Measurements from ENCODE around the gene LPO. TPM values are rescaled to one million over a fixed set of nuclear protein-coding genes. Genes with fewer than 3 reads are reported as not detected.
A peak's percentile ranks its signal among the peaks of the same experiment; 100 is the strongest.

The LPO gene
- total and polyA plus RNA-seq, 5 donors from 2014 or later: 0.08 to 0.15 TPM; not detected in 3

DNA sequence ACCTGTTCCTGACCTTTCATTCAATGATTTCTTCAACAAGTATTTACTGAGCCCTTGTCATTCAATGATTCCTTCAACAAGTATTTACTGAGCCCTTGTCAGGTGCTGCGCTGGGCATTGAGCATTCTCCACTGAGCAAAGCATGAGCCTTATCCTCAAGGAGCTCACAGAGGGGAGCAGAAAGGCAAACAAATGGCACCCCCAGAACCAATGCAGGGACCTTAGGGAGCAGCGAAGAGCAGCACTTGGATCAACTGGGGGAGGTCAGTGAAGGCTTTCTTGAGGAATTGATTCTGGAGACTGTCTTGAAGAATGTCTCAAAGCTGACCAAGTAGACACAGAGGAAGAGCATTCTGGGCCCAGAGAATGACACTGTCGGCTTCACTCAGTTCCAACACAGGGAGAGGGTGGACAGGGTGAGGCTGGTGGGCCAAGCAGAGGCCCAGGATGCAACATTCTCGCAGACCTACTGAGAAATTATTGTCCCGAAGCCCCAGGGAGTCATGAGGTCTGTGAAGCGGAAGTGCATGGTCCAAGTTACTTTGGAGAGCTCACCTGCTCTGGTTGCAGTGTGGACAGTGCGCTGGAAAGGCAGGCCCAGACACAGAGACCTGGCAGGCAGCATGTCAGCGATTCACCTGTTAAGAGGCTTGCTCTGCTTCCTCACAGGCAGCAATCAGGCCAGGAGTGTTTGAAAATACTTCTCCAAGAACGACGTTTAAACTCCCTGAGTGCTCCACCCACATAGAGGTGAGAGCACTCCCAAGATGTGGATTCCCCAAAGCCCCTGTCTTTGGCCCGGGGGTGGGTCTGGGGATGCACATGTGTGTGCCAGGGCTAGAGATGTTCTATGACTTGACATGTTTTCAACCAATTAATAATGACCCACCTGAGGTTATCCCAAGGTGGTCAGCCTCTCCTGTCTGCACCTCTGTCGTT lies 45.6 kb downstream of the LPO start:
- Mint-ChIP-seq H3K9me3 (no peaks in the 10 kb centered on the region), H3K27ac (peak overlapping the region in 1 of 3 donors; percentile 46), H3K4me1 (peaks cover 0 to 8% (median 5%) of the 10 kb centered on the region in 4 donors), H3K27me3 (peaks cover 21% of the 10 kb centered on the region), H3K4me3 (no peak overlapping the region), H3K36me3 (no peaks in the 10 kb centered on the region)
- Histone ChIP-seq H3K27ac (ENCODE audit: insufficient read depth, low read length, poor library complexity, severe bottlenecking) (no peak overlapping the region), H3K4me1 (ENCODE audit: control insufficient read depth, insufficient read depth, low read length, poor library complexity, severe bottlenecking) (no peaks in the 10 kb centered on the region), H3K36me3 (ENCODE audit: control insufficient read depth, insufficient read depth, low read length) (no peaks in the 10 kb centered on the region), H3K9me3 (ENCODE audit: control insufficient read depth in 2 of 2, low read length in 2 of 2) (no peaks in the 10 kb centered on the region), H3K4me3 (ENCODE audit: low read depth, low read length) (no peak overlapping the region), H3K27me3 (ENCODE audit: control insufficient read depth, insufficient read depth, low read length) (peaks cover 3% of the 10 kb centered on the region)
- DNase-seq: no peak
- ATAC-seq (ENCODE audit: low read depth in 2 of 2): no peak

DNA sequence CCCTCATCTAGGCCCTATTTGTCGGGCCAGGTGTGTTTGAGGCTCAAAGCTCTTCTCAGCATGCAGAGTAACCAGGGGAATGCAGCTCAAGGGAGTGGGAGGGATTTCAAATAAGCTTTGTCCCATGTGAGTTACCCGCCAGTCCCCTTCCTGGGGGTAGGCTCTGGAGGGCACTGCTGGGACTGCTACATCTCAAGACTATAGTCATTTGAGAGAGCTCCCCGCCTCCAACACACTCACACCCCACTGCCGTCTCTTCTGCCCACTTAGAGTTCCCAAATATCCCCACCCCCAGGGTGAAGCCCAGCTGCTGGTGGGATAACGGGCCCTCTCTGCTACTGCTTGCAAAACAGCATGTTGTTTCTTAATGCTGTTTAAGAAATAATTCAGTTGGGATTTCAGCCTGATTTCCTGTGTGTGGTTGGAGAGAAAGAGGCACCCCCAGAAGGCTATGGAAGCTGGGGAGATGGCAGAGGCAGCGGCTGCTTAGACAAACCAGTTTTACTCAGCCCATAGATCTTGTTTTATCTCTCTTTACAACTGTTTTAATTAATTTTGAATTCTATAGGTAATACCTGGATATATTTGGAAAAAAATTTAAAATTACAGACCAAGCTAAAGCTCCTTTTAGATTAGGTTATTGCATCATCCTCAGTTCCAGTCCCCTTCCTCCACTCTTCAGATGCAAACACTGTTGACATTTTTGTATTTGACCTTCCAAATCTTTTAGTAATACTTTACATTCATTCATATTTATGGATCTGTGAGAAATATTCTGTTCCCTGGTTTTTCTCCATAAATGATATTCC lies 46.4 kb downstream of the LPO start:
- no peak for ATAC-seq (ENCODE audit: low read depth in 2 of 2)
- H3K4me3 Mint-ChIP-seq: no peak overlapping the region
- Histone ChIP-seq H3K36me3 (ENCODE audit: control insufficient read depth, insufficient read depth, low read length) (no peaks in the 10 kb centered on the region), H3K9me3 (ENCODE audit: control insufficient read depth in 2 of 2, low read length in 2 of 2) (no peaks in the 10 kb centered on the region), H3K27ac (ENCODE audit: insufficient read depth, low read length, poor library complexity, severe bottlenecking) (no peak overlapping the region), H3K27me3 (ENCODE audit: control insufficient read depth, insufficient read depth, low read length) (peaks cover 4% of the 10 kb centered on the region), H3K4me1 (ENCODE audit: control insufficient read depth, insufficient read depth, low read length, poor library complexity, severe bottlenecking) (no peaks in the 10 kb centered on the region), H3K4me3 (ENCODE audit: low read depth, low read length) (no peak overlapping the region)
- DNase-seq: no peak
- peaks cover 22% of the 10 kb centered on the region for H3K27me3 Mint-ChIP-seq
- H3K9me3 Mint-ChIP-seq: no peaks in the 10 kb centered on the region
- no peak overlapping the region for H3K27ac Mint-ChIP-seq
- no peaks in the 10 kb centered on the region for H3K36me3 Mint-ChIP-seq
- peaks cover 0 to 8% (median 1%) of the 10 kb centered on the region in 4 donors for H3K4me1 Mint-ChIP-seq

DNA sequence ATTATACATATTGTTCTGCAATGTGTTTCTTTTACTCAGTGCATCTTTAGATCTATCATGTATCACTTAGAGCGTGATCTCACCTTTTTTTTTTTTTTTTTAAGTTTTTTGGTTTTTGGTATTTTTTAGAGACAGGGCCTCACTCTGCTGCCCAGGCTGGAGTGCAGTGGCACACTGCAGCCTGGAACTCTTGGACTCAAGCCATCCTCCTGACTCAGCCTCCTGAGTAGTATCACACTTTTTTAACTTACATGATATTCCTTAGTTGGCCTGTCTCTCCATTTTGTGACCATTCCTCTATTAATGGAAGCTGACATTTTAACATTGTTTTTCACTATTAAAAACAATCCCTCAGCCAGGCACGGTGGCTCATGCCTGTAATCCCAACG lies 47.0 kb downstream of the LPO start:
- no peak overlapping the region for H3K4me3 Mint-ChIP-seq
- Histone ChIP-seq H3K4me1 (ENCODE audit: control insufficient read depth, insufficient read depth, low read length, poor library complexity, severe bottlenecking) (no peaks in the 10 kb centered on the region), H3K27me3 (ENCODE audit: control insufficient read depth, insufficient read depth, low read length) (peaks cover 10% of the 10 kb centered on the region), H3K27ac (ENCODE audit: insufficient read depth, low read length, poor library complexity, severe bottlenecking) (no peak overlapping the region), H3K36me3 (ENCODE audit: control insufficient read depth, insufficient read depth, low read length) (no peaks in the 10 kb centered on the region), H3K9me3 (ENCODE audit: control insufficient read depth in 2 of 2, low read length in 2 of 2) (no peaks in the 10 kb centered on the region), H3K4me3 (ENCODE audit: low read depth, low read length) (no peak overlapping the region)
- H3K9me3 Mint-ChIP-seq: no peaks in the 10 kb centered on the region
- DNase-seq: no peak
- no peak for ATAC-seq (ENCODE audit: low read depth in 2 of 2)
- H3K36me3 Mint-ChIP-seq: no peaks in the 10 kb centered on the region
- H3K27me3 Mint-ChIP-seq: peaks cover 24% of the 10 kb centered on the region
- H3K4me1 Mint-ChIP-seq: peaks cover 0 to 8% (median 0%) of the 10 kb centered on the region in 4 donors
- no peak overlapping the region for H3K27ac Mint-ChIP-seq

- Mint-ChIP-seq H3K4me3 (no peak overlapping the region), H3K9me3 (peaks cover 0 to 11% (median 2%) of the 10 kb centered on the region in 7 donors)
- H3K9me3 ChIP-seq (ENCODE audit: control insufficient read depth in 2 of 2, low read length in 2 of 2): peaks cover 0 to 5% of the 10 kb centered on the region in 2 experiments
These were observed 51.5 kb downstream of the LPO start for GRCh38 chr17:58289869-58290268.

DNA sequence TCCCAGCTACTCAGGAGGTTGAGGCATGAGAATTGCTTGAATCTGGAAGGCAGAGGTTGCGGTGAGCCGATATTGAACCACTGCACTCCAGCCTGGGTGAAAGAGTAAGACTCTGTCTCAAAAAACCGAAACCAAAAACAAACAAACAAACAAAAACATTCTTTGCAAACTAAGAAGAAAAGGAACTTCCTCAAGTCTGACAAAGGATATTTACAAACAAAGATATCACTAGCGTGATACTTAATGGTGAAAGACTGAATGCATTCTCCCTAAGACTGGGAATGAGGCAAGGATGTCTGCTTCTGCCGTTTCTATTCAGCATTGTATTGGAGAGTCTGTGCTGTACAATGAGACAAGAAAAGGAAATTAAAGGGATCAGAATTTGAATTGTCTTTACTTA lies 52.9 kb downstream of the LPO start:
- H3K9me3 Mint-ChIP-seq: peaks cover 0 to 11% (median 2%) of the 10 kb centered on the region in 7 donors
- H3K36me3 Mint-ChIP-seq: no peaks in the 10 kb centered on the region
- Histone ChIP-seq H3K4me3 (ENCODE audit: low read depth, low read length) (no peak overlapping the region), H3K36me3 (ENCODE audit: control insufficient read depth, insufficient read depth, low read length) (no peaks in the 10 kb centered on the region), H3K27ac (ENCODE audit: insufficient read depth, low read length, poor library complexity, severe bottlenecking) (no peak overlapping the region), H3K4me1 (ENCODE audit: control insufficient read depth, insufficient read depth, low read length, poor library complexity, severe bottlenecking) (no peaks in the 10 kb centered on the region), H3K27me3 (ENCODE audit: control insufficient read depth, insufficient read depth, low read length) (peaks cover 28% of the 10 kb centered on the region), H3K9me3 (ENCODE audit: control insufficient read depth in 2 of 2, low read length in 2 of 2) (peaks cover 0 to 5% of the 10 kb centered on the region in 2 experiments)
- H3K4me1 Mint-ChIP-seq: peaks cover 0 to 8% (median 0%) of the 10 kb centered on the region in 4 donors
- no peak overlapping the region for H3K4me3 Mint-ChIP-seq
- ATAC-seq (ENCODE audit: low read depth in 2 of 2) (no peak), DNase-seq (no peak)
- H3K27ac Mint-ChIP-seq: no peak overlapping the region
- peaks cover 65% of the 10 kb centered on the region for H3K27me3 Mint-ChIP-seq

More at GRCh38 chr17:58289869-58290268, 51.5 kb downstream of the LPO start:
- DNase-seq (no peak), ATAC-seq (ENCODE audit: low read depth in 2 of 2) (no peak)
- H3K36me3 ChIP-seq (ENCODE audit: control insufficient read depth, insufficient read depth, low read length): no peaks in the 10 kb centered on the region
- H3K4me3 ChIP-seq (ENCODE audit: low read depth, low read length): no peak overlapping the region
- no peaks in the 10 kb centered on the region for H3K4me1 ChIP-seq (ENCODE audit: control insufficient read depth, insufficient read depth, low read length, poor library complexity, severe bottlenecking)
- H3K27ac ChIP-seq (ENCODE audit: insufficient read depth, low read length, poor library complexity, severe bottlenecking): no peak overlapping the region
- peaks cover 59% of the 10 kb centered on the region for H3K27me3 Mint-ChIP-seq
- H3K27me3 ChIP-seq (ENCODE audit: control insufficient read depth, insufficient read depth, low read length): peaks cover 27% of the 10 kb centered on the region
- H3K36me3 Mint-ChIP-seq: no peaks in the 10 kb centered on the region
- H3K4me1 Mint-ChIP-seq: peaks cover 0 to 8% (median 0%) of the 10 kb centered on the region in 4 donors
- no peak overlapping the region for H3K27ac Mint-ChIP-seq

DNA sequence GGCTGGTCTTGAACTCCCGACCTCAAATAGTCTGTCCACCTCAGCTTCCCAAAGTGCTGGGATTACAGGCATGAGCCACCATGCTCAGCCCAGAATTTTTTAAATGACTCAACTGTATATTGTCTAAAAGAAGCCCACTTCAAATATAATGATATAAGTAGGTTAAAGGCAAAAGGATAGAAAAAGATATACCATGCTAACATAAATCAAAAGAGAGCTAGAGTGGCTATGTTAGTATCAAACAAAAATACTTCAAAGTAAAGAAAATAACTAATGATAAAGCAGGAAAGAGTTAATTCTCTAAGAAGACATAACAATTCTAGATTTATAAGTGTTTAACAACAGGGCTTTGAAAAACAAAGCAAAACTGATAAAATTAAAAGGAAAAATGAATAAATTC lies 55.6 kb downstream of the LPO start:
- H3K27ac ChIP-seq (ENCODE audit: insufficient read depth, low read length, poor library complexity, severe bottlenecking): no peak overlapping the region

GRCh38 chr17:58300336-58300735 lies 62.0 kb downstream of the LPO start:
- H3K36me3 Mint-ChIP-seq: peaks cover 6% of the 10 kb centered on the region

More for the DNA sequence above, 55.6 kb downstream of the LPO start:
- Mint-ChIP-seq H3K27me3 (peaks cover 60% of the 10 kb centered on the region), H3K4me1 (no peaks in the 10 kb centered on the region), H3K4me3 (peak overlapping the region in 1 of 4 donors; percentile 2), H3K36me3 (no peaks in the 10 kb centered on the region), H3K27ac (no peak overlapping the region), H3K9me3 (peaks cover 0 to 11% (median 2%) of the 10 kb centered on the region in 7 donors)
- Histone ChIP-seq H3K9me3 (ENCODE audit: control insufficient read depth in 2 of 2, low read length in 2 of 2) (peaks cover 0 to 5% of the 10 kb centered on the region in 2 experiments), H3K27me3 (ENCODE audit: control insufficient read depth, insufficient read depth, low read length) (peaks cover 25% of the 10 kb centered on the region), H3K36me3 (ENCODE audit: control insufficient read depth, insufficient read depth, low read length) (no peaks in the 10 kb centered on the region), H3K4me3 (ENCODE audit: low read depth, low read length) (no peak overlapping the region), H3K4me1 (ENCODE audit: control insufficient read depth, insufficient read depth, low read length, poor library complexity, severe bottlenecking) (no peaks in the 10 kb centered on the region)
- ATAC-seq (ENCODE audit: low read depth in 2 of 2) (no peak), DNase-seq (no peak)

More at GRCh38 chr17:58300336-58300735, 62.0 kb downstream of the LPO start:
- peaks cover 16% of the 10 kb centered on the region for H3K27me3 Mint-ChIP-seq
- H3K27ac Mint-ChIP-seq: peak overlapping the region in 1 of 3 donors; percentile 27
- DNase-seq (no peak), ATAC-seq (ENCODE audit: low read depth in 2 of 2) (no peak)
- Histone ChIP-seq H3K9me3 (ENCODE audit: control insufficient read depth in 2 of 2, low read length in 2 of 2) (no peaks in the 10 kb centered on the region), H3K27ac (ENCODE audit: insufficient read depth, low read length, poor library complexity, severe bottlenecking) (no peak overlapping the region), H3K4me3 (ENCODE audit: low read depth, low read length) (no peak overlapping the region), H3K36me3 (ENCODE audit: control insufficient read depth, insufficient read depth, low read length) (peaks cover 3% of the 10 kb centered on the region), H3K4me1 (ENCODE audit: control insufficient read depth, insufficient read depth, low read length, poor library complexity, severe bottlenecking) (no peaks in the 10 kb centered on the region), H3K27me3 (ENCODE audit: control insufficient read depth, insufficient read depth, low read length) (no peaks in the 10 kb centered on the region)
- no peak overlapping the region for H3K4me3 Mint-ChIP-seq
- peaks cover 6 to 7% (median 6%) of the 10 kb centered on the region in 4 donors for H3K4me1 Mint-ChIP-seq
- peaks cover 0 to 2% (median 0%) of the 10 kb centered on the region in 7 donors for H3K9me3 Mint-ChIP-seq
